Transverse colon (tissue), 4 donors: ENCODE data around the gene RNF214. TPM values are rescaled to one million over a fixed set of nuclear protein-coding genes. Genes with fewer than 3 reads are reported as not detected.

Experiments used
- DNase-seq: peaks from one replicate; pipeline ENCODE4 v3.0.0-alpha.2; 2019
- H3K27ac ChIP-seq, 4 donors: fragments of 200-600 bp; sonication (generic); 2 replicates each; pipeline ENCODE4 v1.5.1; 2016 to 2018; ENCODE audit warnings: inconsistent platforms in 4 of 4
- H3K27me3 ChIP-seq: fragments of 200-600 bp; sonication (generic); 2 replicates; pipeline ENCODE4 v1.5.1; 2017; ENCODE audit warnings: inconsistent platforms
- H3K36me3 ChIP-seq, 4 donors: fragments of 200-600 bp; sonication (generic); 2 replicates each; pipeline ENCODE4 v1.5.1; 2017 to 2019; ENCODE audit warnings: inconsistent platforms in 4 of 4
- H3K4me1 ChIP-seq, 4 donors: fragments of 200-600 bp; sonication (generic); 2 replicates each; pipeline ENCODE4 v1.5.1; 2017 to 2020; ENCODE audit warnings: inconsistent platforms in 4 of 4
- H3K4me3 ChIP-seq, 4 donors: fragments of 200-600 bp; sonication (generic); 1 replicate in 1 of 4; 2 replicates in 3 of 4; pipeline versions ENCODE4 v1.5.1 to v1.6.1; 2017 to 2019; ENCODE audit warnings: inconsistent platforms in 4 of 4
- H3K9me3 ChIP-seq, 2 donors: fragments of 200-600 bp; sonication (generic); 2 replicates each; pipeline ENCODE4 v1.5.1; 2017 to 2019; ENCODE audit warnings: inconsistent platforms in 2 of 2
- EP300 ChIP-seq: sonication (generic); formaldehyde crosslinking; IDR thresholded peaks from one replicate; pipeline ENCODE4 v1.6.1; 2017; ENCODE audit warnings: antibody characterized with exemption, low read depth
- POLR2A ChIP-seq: fragments of 450-650 bp; IDR thresholded peaks from one replicate; pipeline ENCODE4 v1.6.1; 2016; ENCODE audit warnings: antibody characterized with exemption, mild to moderate bottlenecking, moderate library complexity
- POLR2AphosphoS5 ChIP-seq, 3 donors: sonication (generic); formaldehyde crosslinking; IDR thresholded peaks; one replicate each; pipeline ENCODE4 v1.6.1; 2016; ENCODE audit warnings: antibody characterized with exemption in 3 of 3
- WGBS, 2 donors: methylation state at CpG; one replicate each; pipeline ENCODE4 v1.1.5; 2018; ENCODE audit warnings: low coverage in 1 of 2; 5-methylcytosine and 5-hydroxymethylcytosine counted together
- in situ Hi-C, 4 donors: fragments of 200-750 bp; cut with MboI; loops; one replicate each; pipeline versions ENCODE4 v1.15.0 to v1.15.1; 2017; ENCODE audit warnings: low sequenced_read_pairs in 3 of 4, low pct_ligation_motif_present in 1 of 4, low pct_unique_long_range_greater_than_20kb in 1 of 4
- intact Hi-C: fragments of 100-400 bp; cut with DNase I; formaldehyde crosslinking; loops from one replicate; pipeline ENCODE4 v1.15.1; 2023; ENCODE audit warnings: low total_unique reads
- total RNA-seq, 4 donors: library from RNA; depleted of rRNA; stranded (reverse); fragments of >200 nt; gene quantifications; one replicate each; pipeline ENCODE4 v1.1.0, GENCODE V29; 2016
- TF ChIP-seq, protein P1 (sequence below), 5 experiments: fragments of 200-600 bp in 3 of 5; fragments of 450-650 bp in 2 of 5; sonication (generic) in 3 of 5; IDR thresholded peaks; 1 replicate in 2 of 5; 2 replicates in 3 of 5; pipeline ENCODE4 v1.5.1; 2016 to 2017; ENCODE audit warnings: antibody characterized with exemption in 5 of 5, inconsistent platforms in 3 of 5, mild to moderate bottlenecking in 2 of 5, moderate library complexity in 1 of 5

Gene RNF214
- total RNA-seq, 4 donors from 2014 or later = 11.1 to 139 (median 14.5) TPM

DNA sequence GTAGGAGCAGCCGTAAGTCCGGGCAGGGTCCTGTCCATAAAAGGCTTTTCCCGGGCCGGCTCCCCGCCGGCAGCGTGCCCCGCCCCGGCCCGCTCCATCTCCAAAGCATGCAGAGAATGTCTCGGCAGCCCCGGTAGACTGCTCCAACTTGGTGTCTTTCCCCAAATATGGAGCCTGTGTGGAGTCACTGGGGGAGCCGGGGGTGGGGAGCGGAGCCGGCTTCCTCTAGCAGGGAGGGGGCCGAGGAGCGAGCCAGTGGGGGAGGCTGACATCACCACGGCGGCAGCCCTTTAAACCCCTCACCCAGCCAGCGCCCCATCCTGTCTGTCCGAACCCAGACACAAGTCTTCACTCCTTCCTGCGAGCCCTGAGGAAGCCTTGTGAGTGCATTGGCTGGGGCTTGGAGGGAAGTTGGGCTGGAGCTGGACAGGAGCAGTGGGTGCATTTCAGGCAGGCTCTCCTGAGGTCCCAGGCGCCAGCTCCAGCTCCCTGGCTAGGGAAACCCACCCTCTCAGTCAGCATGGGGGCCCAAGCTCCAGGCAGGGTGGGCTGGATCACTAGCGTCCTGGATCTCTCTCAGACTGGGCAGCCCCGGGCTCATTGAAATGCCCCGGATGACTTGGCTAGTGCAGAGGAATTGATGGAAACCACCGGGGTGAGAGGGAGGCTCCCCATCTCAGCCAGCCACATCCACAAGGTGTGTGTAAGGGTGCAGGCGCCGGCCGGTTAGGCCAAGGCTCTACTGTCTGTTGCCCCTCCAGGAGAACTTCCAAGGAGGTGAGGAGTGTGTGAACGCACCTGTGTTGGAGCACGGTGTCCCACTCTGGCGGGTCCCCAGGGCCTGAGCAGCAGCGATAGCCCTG is 33.2 kb upstream of the RNF214 start, which contains the start of gene TAGLN:
TSS of gene TAGLN (plus strand) at position 318 of the 863 bp plus-strand sequence. CDS start 3,644 bp downstream, outside the sequence.
- peak within 1 kb of the TSS; percentile 34 to 55 (median 45) for H3K4me3 ChIP-seq
- WGBS, 2 donors = 43% methylated on average over 33 of the region's 34 CpGs; no CpG with 5 or more reads in 1 of the 2 donors
- peak within 1 kb of the TSS; percentile 84 to 96 (median 88) for H3K27ac ChIP-seq
- peak; percentile 87 to 95 (median 91) for TF ChIP-seq POLR2AphosphoS5 (IDR thresholded peaks at IDR 0.05)
- TF ChIP-seq, protein P1, sequence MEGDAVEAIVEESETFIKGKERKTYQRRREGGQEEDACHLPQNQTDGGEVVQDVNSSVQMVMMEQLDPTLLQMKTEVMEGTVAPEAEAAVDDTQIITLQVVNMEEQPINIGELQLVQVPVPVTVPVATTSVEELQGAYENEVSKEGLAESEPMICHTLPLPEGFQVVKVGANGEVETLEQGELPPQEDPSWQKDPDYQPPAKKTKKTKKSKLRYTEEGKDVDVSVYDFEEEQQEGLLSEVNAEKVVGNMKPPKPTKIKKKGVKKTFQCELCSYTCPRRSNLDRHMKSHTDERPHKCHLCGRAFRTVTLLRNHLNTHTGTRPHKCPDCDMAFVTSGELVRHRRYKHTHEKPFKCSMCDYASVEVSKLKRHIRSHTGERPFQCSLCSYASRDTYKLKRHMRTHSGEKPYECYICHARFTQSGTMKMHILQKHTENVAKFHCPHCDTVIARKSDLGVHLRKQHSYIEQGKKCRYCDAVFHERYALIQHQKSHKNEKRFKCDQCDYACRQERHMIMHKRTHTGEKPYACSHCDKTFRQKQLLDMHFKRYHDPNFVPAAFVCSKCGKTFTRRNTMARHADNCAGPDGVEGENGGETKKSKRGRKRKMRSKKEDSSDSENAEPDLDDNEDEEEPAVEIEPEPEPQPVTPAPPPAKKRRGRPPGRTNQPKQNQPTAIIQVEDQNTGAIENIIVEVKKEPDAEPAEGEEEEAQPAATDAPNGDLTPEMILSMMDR (IDR thresholded peaks at IDR 0.05) = no peak
- peak; percentile 76 for TF ChIP-seq POLR2A
- intact Hi-C loops (no loop called here), in situ Hi-C loops (no loop called here)
- H3K4me1 ChIP-seq = peaks cover 11 to 43% (median 25%) of the 10 kb centered on the region in 4 donors
- no peaks in the 10 kb centered on the region for H3K27me3 ChIP-seq
- peaks cover 0 to 1% (median 0%) of the 10 kb centered on the region in 4 donors for H3K36me3 ChIP-seq
- H3K9me3 ChIP-seq = no peaks in the 10 kb centered on the region
- DNase-seq = peak; percentile 76

DNA sequence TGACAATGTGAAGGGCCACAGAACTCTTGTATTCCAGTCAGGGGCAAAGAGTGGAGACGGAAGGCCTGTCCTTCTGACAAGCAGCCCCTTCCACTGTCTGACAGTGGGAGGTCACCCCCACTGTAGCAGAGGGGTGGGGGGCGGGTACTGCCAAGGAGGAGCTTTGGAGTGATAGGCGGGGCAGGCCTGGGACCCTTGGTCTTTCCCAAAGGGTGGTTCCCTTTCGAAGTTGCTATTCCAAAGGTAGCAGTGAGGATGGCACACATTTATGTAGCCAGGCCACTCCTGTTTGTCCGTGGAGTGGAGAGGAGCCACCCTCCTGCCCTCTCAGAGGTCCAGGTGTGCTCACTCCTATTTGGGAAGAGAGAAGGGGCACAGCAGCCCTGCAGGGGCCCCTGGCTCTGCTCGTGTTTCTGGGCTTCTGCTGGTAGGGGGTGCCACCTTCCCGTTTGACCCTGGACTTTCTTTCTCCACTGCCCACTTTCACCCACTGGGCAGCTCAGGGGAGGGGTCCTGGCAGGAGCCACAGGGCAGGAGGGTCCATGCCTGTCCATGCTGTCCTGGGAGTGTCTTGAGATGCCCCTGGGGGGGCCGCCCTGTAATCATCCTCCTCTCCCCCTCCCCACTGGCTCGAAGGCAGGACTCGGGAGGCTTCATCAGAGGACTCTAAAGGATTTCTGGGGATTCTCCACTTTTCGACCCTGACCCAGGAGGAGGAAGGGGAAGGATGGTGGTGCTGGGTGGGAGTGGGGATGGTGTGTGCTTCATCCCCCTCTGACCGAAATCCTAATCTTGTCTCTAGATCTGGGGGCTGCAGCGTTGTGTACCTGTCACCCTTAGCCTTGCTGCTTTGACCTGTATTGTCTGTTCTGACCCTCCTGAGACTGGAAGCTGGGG is 32.3 kb upstream of the RNF214 start:
- Histone ChIP-seq H3K27me3 (no peaks in the 10 kb centered on the region), H3K36me3 (peaks cover 0 to 5% (median 0%) of the 10 kb centered on the region in 4 donors), H3K4me3 (peak overlapping the region; percentile 34 to 55 (median 45)), H3K9me3 (no peaks in the 10 kb centered on the region), H3K4me1 (peaks cover 11 to 47% (median 24%) of the 10 kb centered on the region in 4 donors), H3K27ac (peak overlapping the region; percentile 84 to 96 (median 88))
- in situ Hi-C loops = no loop called here
- peak in 1 of 3 donors; percentile 2 for TF ChIP-seq POLR2AphosphoS5 (IDR thresholded peaks at IDR 0.05)
- TF ChIP-seq EP300 = no peak
- intact Hi-C loops = no loop called here
- 38 to 55% methylated on average over 4 to 13 of the region's 13 CpGs for WGBS, 2 donors
- no peak for DNase-seq

DNA sequence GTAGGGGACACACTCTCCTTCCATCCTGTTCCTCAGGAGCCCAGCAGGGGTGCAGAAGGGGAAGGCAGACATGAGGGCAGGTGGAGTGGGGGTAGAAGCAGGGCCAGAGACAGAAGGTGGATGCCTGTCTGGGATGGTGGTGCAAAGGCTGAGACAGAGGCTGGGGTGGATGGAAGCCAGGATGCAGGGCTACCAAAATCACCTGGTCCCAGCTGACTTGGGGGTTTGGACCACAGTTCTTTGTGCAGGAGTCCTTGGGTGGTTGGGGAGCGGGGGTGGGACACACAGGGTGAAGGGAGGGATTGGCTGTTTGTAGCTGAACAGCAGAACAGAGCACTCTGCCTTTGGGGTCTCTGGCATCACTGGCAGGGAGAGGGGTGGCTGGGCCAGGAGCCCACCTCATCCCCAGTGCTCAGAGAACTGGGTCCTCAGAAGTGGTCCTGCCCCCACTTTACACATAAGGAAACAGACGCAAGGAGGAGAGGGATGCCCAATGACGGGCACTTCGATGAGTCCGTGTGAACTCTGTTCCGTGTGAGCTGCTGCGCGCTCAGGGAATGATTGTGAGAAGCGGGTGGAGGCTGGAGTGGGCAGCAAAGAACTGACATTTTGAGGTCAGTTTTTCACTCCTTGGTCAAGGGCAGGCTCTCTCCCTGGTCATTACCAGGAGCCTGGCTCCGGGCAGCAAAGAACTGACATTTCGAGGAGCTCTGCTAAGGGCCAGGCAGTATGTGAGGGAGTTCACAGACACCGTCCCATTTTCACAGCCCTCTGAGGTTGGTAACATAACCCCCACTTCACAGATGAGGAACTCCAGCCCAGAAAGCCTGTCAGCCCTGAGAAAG is 31.4 kb upstream of the RNF214 start:
- TF ChIP-seq POLR2A (no peak), POLR2AphosphoS5 (IDR thresholded peaks at IDR 0.05) (no peak), EP300 (no peak)
- TF ChIP-seq, protein P1 (IDR thresholded peaks at IDR 0.05) = no peak
- in situ Hi-C loops = no loop called here
- Histone ChIP-seq H3K36me3 (peaks cover 0 to 10% (median 0%) of the 10 kb centered on the region in 4 donors), H3K27me3 (no peaks in the 10 kb centered on the region), H3K4me3 (peak overlapping the region; percentile 34 to 55 (median 45)), H3K27ac (peak overlapping the region; percentile 84 to 96 (median 88)), H3K4me1 (peaks cover 11 to 51% (median 22%) of the 10 kb centered on the region in 4 donors), H3K9me3 (no peaks in the 10 kb centered on the region)
- intact Hi-C loops = no loop called here
- 84% methylated on average over 12 of the region's 12 CpGs; no CpG with 5 or more reads in 1 of the 2 donors for WGBS, 2 donors
- DNase-seq = no peak

DNA sequence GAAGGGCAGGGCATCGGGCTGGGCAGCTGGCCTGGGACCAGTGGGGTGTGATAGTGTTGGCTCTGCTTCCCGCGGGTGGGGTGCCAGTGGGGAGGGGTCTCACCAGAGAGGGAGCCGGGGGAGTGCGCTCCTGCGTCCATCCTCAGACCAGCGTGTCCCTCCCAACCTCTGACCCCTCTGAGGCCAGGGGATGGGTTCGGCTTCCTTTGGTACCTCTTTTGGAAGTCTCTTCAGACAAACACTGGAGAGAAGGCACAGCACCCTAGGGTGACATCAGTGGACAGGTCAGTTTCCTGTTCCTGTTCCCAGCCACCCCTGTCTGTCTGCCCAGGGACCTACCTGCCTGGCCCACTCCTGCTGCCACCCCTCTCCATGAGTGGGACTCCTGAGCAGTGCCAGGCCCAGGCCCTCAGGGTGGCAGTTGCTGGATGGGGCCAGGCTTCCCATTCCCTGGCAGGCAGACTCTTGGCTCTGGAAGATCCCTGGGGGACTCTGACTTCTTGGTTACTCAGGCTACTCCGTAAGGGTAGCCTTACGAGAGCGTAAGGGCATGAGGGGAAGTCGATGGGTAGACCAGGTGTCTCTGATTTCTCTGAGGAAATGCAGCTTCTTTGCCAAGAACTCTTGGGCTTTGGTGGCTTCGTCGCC is 30.7 kb upstream of the RNF214 start:
- DNase-seq = no peak

More for the DNA sequence above, 30.7 kb upstream of the RNF214 start:
- 56% methylated on average over 14 of the region's 14 CpGs; no CpG with 5 or more reads in 1 of the 2 donors for WGBS, 2 donors
- Histone ChIP-seq H3K9me3 (no peaks in the 10 kb centered on the region), H3K4me3 (peak overlapping the region; percentile 34 to 55 (median 45)), H3K27ac (peak overlapping the region; percentile 84 to 96 (median 88)), H3K27me3 (no peaks in the 10 kb centered on the region), H3K4me1 (peaks cover 11 to 51% (median 21%) of the 10 kb centered on the region in 4 donors), H3K36me3 (peaks cover 0 to 10% (median 0%) of the 10 kb centered on the region in 4 donors)
- in situ Hi-C loops (no loop called here), intact Hi-C loops (no loop called here)
- TF ChIP-seq POLR2A (no peak), POLR2AphosphoS5 (IDR thresholded peaks at IDR 0.05) (peak in 1 of 3 donors; percentile 19)
